Smooth muscle cell (in vitro differentiated cells): ENCODE measurements around the gene UCMA. TPM values are rescaled to one million over a fixed set of nuclear protein-coding genes. Genes with fewer than 3 reads are reported as not detected.

Experiments used
- DNase-seq: peaks from one replicate; lab custom pipeline; 2025; ENCODE audit not compliant: unreplicated experiment; lab: John Stamatoyannopoulos, UW
- H2AFZ ChIP-seq: fragments of 200-600 bp; sonication (generic); 2 replicates; pipeline ENCODE4 v1.6.0; 2016; ENCODE audit warnings: antibody characterized with exemption, low read depth, mild to moderate bottlenecking
- H3F3A ChIP-seq: fragments of 200-600 bp; sonication (generic); 2 replicates; pipeline ENCODE4 v1.6.0; 2017; ENCODE audit warnings: antibody characterized with exemption, low read depth
- H3K27ac ChIP-seq: fragments of 200-600 bp; sonication (generic); 2 replicates; pipeline ENCODE4 v1.5.1; 2016; ENCODE audit warnings: low read depth, mild to moderate bottlenecking
- H3K27me3 ChIP-seq: fragments of 200-600 bp; sonication (generic); 2 replicates; pipeline ENCODE4 v1.6.1; 2016; ENCODE audit warnings: low read depth, mild to moderate bottlenecking
- H3K36me3 ChIP-seq: fragments of 200-600 bp; sonication (generic); 2 replicates; pipeline ENCODE4 v1.5.1; 2016; ENCODE audit warnings: low read depth
- H3K4me1 ChIP-seq: fragments of 200-600 bp; sonication (generic); 2 replicates; pipeline ENCODE4 v1.5.1; 2016; ENCODE audit warnings: low read depth
- H3K4me2 ChIP-seq: fragments of 200-600 bp; sonication (generic); 2 replicates; pipeline ENCODE4 v1.6.0; 2016; ENCODE audit warnings: mild to moderate bottlenecking
- H3K4me3 ChIP-seq: fragments of 200-600 bp; sonication (generic); 2 replicates; pipeline ENCODE4 v1.5.1; 2016; ENCODE audit warnings: mild to moderate bottlenecking
- H3K79me2 ChIP-seq: fragments of 200-600 bp; sonication (generic); 2 replicates; pipeline ENCODE4 v1.6.0; 2016; ENCODE audit warnings: low read depth, mild to moderate bottlenecking
- H3K9ac ChIP-seq: fragments of 200-600 bp; sonication (generic); 2 replicates; pipeline ENCODE4 v1.6.0; 2016; ENCODE audit warnings: low read depth
- H3K9me3 ChIP-seq: fragments of 200-600 bp; sonication (generic); replicated peaks from 2 replicates; pipeline ENCODE4 v1.5.1; 2016; ENCODE audit warnings: low read depth
- H4K20me1 ChIP-seq: fragments of 200-600 bp; sonication (generic); 2 replicates; pipeline ENCODE4 v1.6.0; 2016; ENCODE audit warnings: low read depth
- WGBS: methylation state at CpG from one replicate; pipeline ENCODE4 v1.1.7; 2016; ENCODE audit warnings: low lambda C conversion rate; 5-methylcytosine and 5-hydroxymethylcytosine counted together
- polyA plus RNA-seq: library from polyadenylated mRNA; unstranded; fragments of >200 nt; fragmentation: Nextera tagmentation; extraction: Ambion mirVana; gene quantifications from 2 replicates; pipeline ENCODE4 v1.2.1, GENCODE V29; 2016
- total RNA-seq: library from RNA; depleted of rRNA; stranded (reverse); fragments of >200 nt; gene quantifications from 2 replicates; pipeline ENCODE4 v1.2.3, GENCODE V29; 2014
- TF ChIP-seq, protein P1 (sequence below): fragments of 200-600 bp; sonication (generic); IDR thresholded peaks from 2 replicates; pipeline ENCODE4 v1.5.1; 2017; ENCODE audit warnings: borderline replicate concordance, mild to moderate bottlenecking, antibody characterized with exemption; ENCODE audit not compliant: insufficient read depth, poor library complexity, severe bottlenecking

UCMA gene
- total and polyA plus RNA-seq, 2 experiments from 2014 or later = not detected

DNA sequence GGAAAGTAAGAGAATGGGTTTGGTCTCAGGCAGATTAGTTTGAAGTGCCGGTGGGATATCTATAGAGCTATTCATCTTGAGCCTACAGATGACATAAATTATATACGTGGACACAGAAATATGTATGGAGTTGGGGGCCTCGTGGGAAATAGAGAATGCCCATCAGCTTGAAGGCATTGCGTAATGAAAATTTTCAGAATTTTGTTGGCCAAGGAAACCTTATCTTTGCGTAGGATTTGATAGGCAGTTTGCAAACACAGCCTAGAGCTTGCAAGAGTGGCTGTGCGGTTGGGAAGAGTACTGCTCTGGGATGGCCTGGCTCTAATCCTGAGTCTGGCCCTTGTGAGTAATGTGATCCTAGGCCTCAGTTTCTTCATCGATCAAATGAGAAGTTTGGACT is 40.5 kb downstream of the UCMA start:
- DNase-seq = no peak
- TF ChIP-seq, protein P1, sequence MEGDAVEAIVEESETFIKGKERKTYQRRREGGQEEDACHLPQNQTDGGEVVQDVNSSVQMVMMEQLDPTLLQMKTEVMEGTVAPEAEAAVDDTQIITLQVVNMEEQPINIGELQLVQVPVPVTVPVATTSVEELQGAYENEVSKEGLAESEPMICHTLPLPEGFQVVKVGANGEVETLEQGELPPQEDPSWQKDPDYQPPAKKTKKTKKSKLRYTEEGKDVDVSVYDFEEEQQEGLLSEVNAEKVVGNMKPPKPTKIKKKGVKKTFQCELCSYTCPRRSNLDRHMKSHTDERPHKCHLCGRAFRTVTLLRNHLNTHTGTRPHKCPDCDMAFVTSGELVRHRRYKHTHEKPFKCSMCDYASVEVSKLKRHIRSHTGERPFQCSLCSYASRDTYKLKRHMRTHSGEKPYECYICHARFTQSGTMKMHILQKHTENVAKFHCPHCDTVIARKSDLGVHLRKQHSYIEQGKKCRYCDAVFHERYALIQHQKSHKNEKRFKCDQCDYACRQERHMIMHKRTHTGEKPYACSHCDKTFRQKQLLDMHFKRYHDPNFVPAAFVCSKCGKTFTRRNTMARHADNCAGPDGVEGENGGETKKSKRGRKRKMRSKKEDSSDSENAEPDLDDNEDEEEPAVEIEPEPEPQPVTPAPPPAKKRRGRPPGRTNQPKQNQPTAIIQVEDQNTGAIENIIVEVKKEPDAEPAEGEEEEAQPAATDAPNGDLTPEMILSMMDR = no peak

GRCh38 chr10:13191362-13191761 is 42.8 kb downstream of the UCMA start:
- Histone ChIP-seq H3K9ac (no peak overlapping the region), H3K9me3 (no peaks in the 10 kb centered on the region), H2AFZ (no peak overlapping the region), H3K4me1 (no peaks in the 10 kb centered on the region), H3K36me3 (no peaks in the 10 kb centered on the region), H3K27ac (no peak overlapping the region), H3K4me2 (no peak overlapping the region), H3K4me3 (no peak overlapping the region), H4K20me1 (no peaks in the 10 kb centered on the region), H3K79me2 (no peaks in the 10 kb centered on the region), H3F3A (no peaks in the 10 kb centered on the region), H3K27me3 (no peaks in the 10 kb centered on the region)
- TF ChIP-seq, protein P1 = no peak
- WGBS = 98% methylated on average over 5 of the region's 5 CpGs
- DNase-seq = no peak

More for the DNA sequence above, 40.5 kb downstream of the UCMA start:
- Histone ChIP-seq H3K27ac (no peak overlapping the region), H3K9me3 (no peaks in the 10 kb centered on the region), H4K20me1 (no peaks in the 10 kb centered on the region), H3K4me1 (no peaks in the 10 kb centered on the region), H2AFZ (no peak overlapping the region), H3K4me3 (no peak overlapping the region), H3K9ac (no peak overlapping the region), H3K79me2 (no peaks in the 10 kb centered on the region), H3K27me3 (no peaks in the 10 kb centered on the region), H3K36me3 (no peaks in the 10 kb centered on the region), H3F3A (no peaks in the 10 kb centered on the region), H3K4me2 (no peak overlapping the region)
- WGBS = 89% methylated on average over 7 of the region's 7 CpGs

DNA sequence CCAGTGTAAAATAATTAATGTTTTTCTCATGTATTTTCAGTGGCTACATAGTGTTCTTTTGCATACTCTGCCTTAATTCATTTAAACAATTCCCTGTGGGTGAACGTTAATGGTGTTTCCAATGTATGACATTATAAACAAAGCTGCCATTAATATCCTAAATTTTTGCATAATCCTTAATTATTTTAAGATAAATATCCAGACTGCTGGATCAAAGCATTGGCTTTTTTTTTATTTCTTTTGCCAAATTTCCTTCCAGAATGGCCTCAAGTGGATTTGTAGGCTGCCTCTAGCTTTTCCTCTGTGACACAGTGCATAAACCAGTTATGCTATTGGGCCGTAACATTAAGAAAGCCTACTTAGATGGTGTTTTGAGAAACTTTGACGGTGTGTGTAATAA is 43.4 kb downstream of the UCMA start:
- Histone ChIP-seq H4K20me1 (no peaks in the 10 kb centered on the region), H3K36me3 (no peaks in the 10 kb centered on the region), H3K4me2 (no peak overlapping the region), H3F3A (no peaks in the 10 kb centered on the region), H3K9ac (no peak overlapping the region), H2AFZ (no peak overlapping the region), H3K9me3 (no peaks in the 10 kb centered on the region), H3K27me3 (no peaks in the 10 kb centered on the region), H3K4me3 (no peak overlapping the region), H3K27ac (no peak overlapping the region), H3K4me1 (no peaks in the 10 kb centered on the region), H3K79me2 (no peaks in the 10 kb centered on the region)
- DNase-seq = no peak
- TF ChIP-seq, protein P1 = no peak
- WGBS = 99% methylated on average over 3 of the region's 3 CpGs

GRCh38 chr10:13189961-13190360 is 44.2 kb downstream of the UCMA start:
- no peak overlapping the region for H2AFZ ChIP-seq
- no peak for DNase-seq
- H3K79me2 ChIP-seq = no peaks in the 10 kb centered on the region

More at GRCh38 chr10:13189961-13190360, 44.2 kb downstream of the UCMA start:
- Histone ChIP-seq H3K9ac (no peak overlapping the region), H4K20me1 (no peaks in the 10 kb centered on the region), H3K27ac (no peak overlapping the region), H3K36me3 (no peaks in the 10 kb centered on the region), H3K27me3 (no peaks in the 10 kb centered on the region), H3K4me1 (no peaks in the 10 kb centered on the region), H3F3A (no peaks in the 10 kb centered on the region), H3K4me2 (no peak overlapping the region), H3K4me3 (no peak overlapping the region), H3K9me3 (no peaks in the 10 kb centered on the region)
- WGBS = 96% methylated on average over 4 of the region's 4 CpGs
- TF ChIP-seq, protein P1 = no peak
